Spinal cord (tissue), 10 donors: Measurements from ENCODE around the gene SIGLEC6. TPM values are rescaled to one million over a fixed set of nuclear protein-coding genes. Genes with fewer than 3 reads are reported as not detected.

Experiments
- DNase-seq, 6 donors: peaks; one replicate each; pipeline versions ENCODE4 v3.0.0 to v3.0.0-alpha.2; 2013 to 2015; ENCODE audit warnings: low spot score in 6 of 6, low read depth in 4 of 6
- H3K27ac ChIP-seq: one replicate; pipeline ENCODE4 v1.5.1; 2013; ENCODE audit warnings: low read depth, low read length, control low read depth
- H3K27me3 ChIP-seq: one replicate; pipeline ENCODE4 v1.6.1; 2013; ENCODE audit warnings: low read length; ENCODE audit not compliant: control insufficient read depth, insufficient read depth
- H3K36me3 ChIP-seq: one replicate; pipeline ENCODE4 v1.6.1; 2013; ENCODE audit warnings: low read length; ENCODE audit not compliant: control insufficient read depth, insufficient read depth
- H3K4me1 ChIP-seq: one replicate; pipeline ENCODE4 v1.6.1; 2013; ENCODE audit warnings: low read length; ENCODE audit not compliant: control insufficient read depth, insufficient read depth
- H3K4me3 ChIP-seq: one replicate; pipeline ENCODE4 v1.5.1; 2013; ENCODE audit warnings: low read depth, low read length, control low read depth
- H3K9me3 ChIP-seq: one replicate; pipeline ENCODE4 v1.6.1; 2013; ENCODE audit warnings: low read length; ENCODE audit not compliant: control insufficient read depth, insufficient read depth
- WGBS: methylation state at CpG from one replicate; pipeline ENCODE4 v1.1.5; 2013; ENCODE audit warnings: missing lambda C conversion rate; ENCODE audit not compliant: insufficient coverage; 5-methylcytosine and 5-hydroxymethylcytosine counted together
- polyA plus RNA-seq, 2 donors: library from polyadenylated mRNA; unstranded; fragments of 120-200 nt; gene quantifications; one replicate each; pipeline ENCODE4 v1.2.1, GENCODE V29; 2013; ENCODE audit not compliant: insufficient read length in 2 of 2
- total RNA-seq, 2 donors: library from RNA; depleted of rRNA in 1 of 2; stranded (reverse); fragments of 120-200 nt in 1 of 2; fragments of >200 nt in 1 of 2; gene quantifications; one replicate each; pipeline versions ENCODE4 v1.2.3 to v1.2.4, GENCODE V29; 2013 to 2014
- donor health status: healthy.

The SIGLEC6 gene
- total and polyA plus RNA-seq, 4 donors: 0.11 TPM; not detected in 3

DNA sequence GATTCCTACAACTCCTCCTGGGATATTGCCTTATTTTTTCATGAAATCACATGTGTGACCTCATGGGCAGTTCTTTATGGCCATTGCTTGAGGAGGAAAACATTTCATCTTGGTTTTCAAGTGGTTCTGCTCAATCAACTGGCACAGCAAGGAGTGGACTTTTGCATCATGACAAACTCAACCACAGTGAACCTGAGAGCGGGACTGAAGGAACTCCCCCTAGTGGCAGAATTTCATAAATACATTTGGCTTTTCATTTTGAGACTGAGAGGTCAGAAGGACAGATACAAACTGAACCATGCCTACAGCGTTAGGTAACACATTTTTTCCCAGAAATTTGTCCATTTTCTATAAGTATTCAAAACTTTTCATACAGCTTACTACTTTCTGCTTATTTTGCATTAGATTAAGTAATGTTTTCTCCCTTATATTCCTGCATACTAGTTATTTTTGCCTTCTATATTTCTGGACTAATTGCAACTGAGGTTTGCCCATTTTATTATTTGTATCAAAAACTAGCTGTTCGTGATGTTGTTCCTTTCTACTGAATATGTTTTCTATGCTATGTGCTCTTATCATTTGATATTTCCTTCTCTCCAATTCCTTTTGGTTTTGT is 16.5 kb downstream of the SIGLEC6 start:
- no CpG with 5 or more reads among the region's 3 CpGs for WGBS
- Histone ChIP-seq H3K9me3 (no peaks in the 10 kb centered on the region), H3K27ac (no peak overlapping the region), H3K36me3 (no peaks in the 10 kb centered on the region), H3K4me1 (no peaks in the 10 kb centered on the region), H3K27me3 (peaks cover 11% of the 10 kb centered on the region), H3K4me3 (no peak overlapping the region)
- peak in 5 of 6 donors; percentile 11 to 79 (median 19) for DNase-seq

- peaks cover 11% of the 10 kb centered on the region for H3K27me3 ChIP-seq
- 50% methylated on average over 2 of the region's 2 CpGs for WGBS
Measured at GRCh38 chr19:51513968-51514367, 17.5 kb downstream of the SIGLEC6 start.

DNA sequence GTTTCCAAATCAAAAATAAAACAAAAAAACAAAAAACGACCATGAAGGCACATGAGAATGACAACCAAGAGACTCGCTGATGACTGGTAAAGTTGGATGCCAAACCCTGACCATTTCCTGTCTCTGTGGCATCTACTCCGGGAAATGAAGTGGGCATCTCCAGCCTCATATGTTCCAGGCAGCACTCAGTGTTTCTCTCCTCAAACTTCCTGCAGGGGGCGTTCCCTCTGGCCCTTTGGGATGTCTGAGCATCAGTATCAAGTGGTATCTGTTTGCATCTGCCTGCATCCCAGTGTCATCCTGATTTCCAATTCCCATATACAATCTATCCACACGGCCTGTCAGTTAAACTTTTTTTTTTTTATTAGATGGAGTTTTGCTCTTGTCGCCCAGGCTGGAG is 20.1 kb downstream of the SIGLEC6 start:
- peak in 1 of 6 donors; percentile 3 for DNase-seq
- WGBS: 6% methylated on average over 4 of the region's 6 CpGs
- peaks cover 11% of the 10 kb centered on the region for H3K27me3 ChIP-seq
- no peaks in the 10 kb centered on the region for H3K4me1 ChIP-seq
- no peaks in the 10 kb centered on the region for H3K36me3 ChIP-seq
- no peak overlapping the region for H3K4me3 ChIP-seq
- no peaks in the 10 kb centered on the region for H3K9me3 ChIP-seq
- H3K27ac ChIP-seq: no peak overlapping the region

More at GRCh38 chr19:51513968-51514367, 17.5 kb downstream of the SIGLEC6 start:
- Histone ChIP-seq H3K36me3 (no peaks in the 10 kb centered on the region), H3K4me1 (no peaks in the 10 kb centered on the region), H3K9me3 (no peaks in the 10 kb centered on the region), H3K4me3 (no peak overlapping the region), H3K27ac (no peak overlapping the region)
- DNase-seq: no peak

GRCh38 chr19:51509823-51510660 is 21.4 kb downstream of the SIGLEC6 start:
- Histone ChIP-seq H3K36me3 (no peaks in the 10 kb centered on the region), H3K27me3 (peaks cover 11% of the 10 kb centered on the region), H3K27ac (no peak overlapping the region), H3K4me3 (no peak overlapping the region), H3K4me1 (no peaks in the 10 kb centered on the region), H3K9me3 (no peaks in the 10 kb centered on the region)
- WGBS: 76% methylated on average over 3 of the region's 7 CpGs
- no peak for DNase-seq

- H3K27ac ChIP-seq: no peak overlapping the region
Measured at GRCh38 chr19:51508059-51508733, 23.3 kb downstream of the SIGLEC6 start.

DNA sequence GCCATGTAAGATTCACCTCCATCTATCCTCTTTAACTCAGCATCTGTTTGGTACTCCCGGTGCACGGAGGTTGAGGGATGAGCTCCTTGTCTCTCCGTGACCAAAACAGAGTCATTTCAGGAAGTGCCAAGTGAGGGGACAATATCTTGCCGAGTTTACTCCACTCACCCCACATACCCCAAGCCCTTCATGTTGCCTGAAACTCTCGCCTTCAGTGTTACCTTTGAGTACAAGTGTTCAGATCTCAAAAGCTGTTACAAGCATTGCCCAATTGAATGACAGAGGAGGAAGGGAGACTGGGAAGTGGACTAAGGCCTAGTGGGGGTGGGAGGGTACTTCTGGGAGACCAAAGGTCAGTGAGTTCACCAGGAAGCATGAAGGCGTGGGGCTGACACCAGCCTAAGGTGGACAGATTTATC is 23.8 kb downstream of the SIGLEC6 start:
- Histone ChIP-seq H3K27ac (no peak overlapping the region), H3K4me3 (no peak overlapping the region), H3K4me1 (no peaks in the 10 kb centered on the region), H3K9me3 (no peaks in the 10 kb centered on the region), H3K27me3 (peaks cover 11% of the 10 kb centered on the region), H3K36me3 (no peaks in the 10 kb centered on the region)
- WGBS: 60% methylated on average over 1 of the region's 6 CpGs
- no peak for DNase-seq

More at GRCh38 chr19:51508059-51508733, 23.3 kb downstream of the SIGLEC6 start:
- H3K4me1 ChIP-seq: no peaks in the 10 kb centered on the region
- DNase-seq: no peak
- H3K9me3 ChIP-seq: no peaks in the 10 kb centered on the region
- no peaks in the 10 kb centered on the region for H3K36me3 ChIP-seq
- WGBS: 25% methylated on average over 2 of the region's 3 CpGs
- no peak overlapping the region for H3K4me3 ChIP-seq
- peaks cover 11% of the 10 kb centered on the region for H3K27me3 ChIP-seq

DNA sequence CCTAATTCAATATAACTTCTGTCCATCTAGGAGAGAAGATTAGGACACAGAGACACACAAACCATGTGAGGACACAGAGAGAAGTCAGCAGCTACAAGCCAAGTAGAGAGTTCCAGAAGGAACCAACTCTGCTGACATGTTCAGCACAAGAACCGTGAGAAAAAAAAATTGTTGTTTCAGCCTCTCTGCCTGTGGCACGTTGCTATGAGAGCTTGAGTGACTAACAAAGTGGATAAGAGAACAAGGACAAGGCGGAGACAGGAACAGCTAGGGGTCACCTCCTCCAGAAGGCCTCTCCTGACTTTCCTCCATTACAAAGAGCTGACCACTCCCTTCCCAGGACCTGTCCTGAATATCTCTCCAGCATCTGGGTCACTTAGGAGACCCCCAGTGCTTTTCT is 24.3 kb downstream of the SIGLEC6 start:
- DNase-seq: no peak
- Histone ChIP-seq H3K27ac (no peak overlapping the region), H3K36me3 (no peaks in the 10 kb centered on the region), H3K4me3 (no peak overlapping the region), H3K9me3 (no peaks in the 10 kb centered on the region), H3K27me3 (peaks cover 11% of the 10 kb centered on the region), H3K4me1 (no peaks in the 10 kb centered on the region)
- WGBS: 41% methylated on average over 3 of the region's 3 CpGs

DNA sequence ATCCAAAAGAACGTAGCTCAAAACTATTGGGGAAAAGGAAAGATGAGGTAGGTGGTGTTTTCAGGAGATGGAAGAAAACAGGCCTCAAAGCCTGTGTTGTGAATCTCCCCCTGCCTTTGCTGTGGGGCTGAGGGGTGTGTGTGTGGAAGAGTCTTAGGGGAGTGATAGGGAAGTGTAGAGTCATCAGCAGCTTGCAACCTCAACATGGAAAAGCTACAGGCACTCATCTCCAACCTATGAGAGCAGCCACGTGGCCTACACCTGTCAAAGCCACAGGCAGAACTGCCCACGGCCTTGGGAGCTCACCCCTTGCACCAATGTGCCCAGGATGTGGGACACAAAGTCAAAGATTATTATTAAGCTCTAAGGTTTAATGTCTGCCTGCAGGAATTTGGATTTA is 25.6 kb downstream of the SIGLEC6 start:
- H3K4me1 ChIP-seq: no peaks in the 10 kb centered on the region
- no peaks in the 10 kb centered on the region for H3K36me3 ChIP-seq
- H3K9me3 ChIP-seq: no peaks in the 10 kb centered on the region
- 40% methylated on average over 1 of the region's 3 CpGs for WGBS
- DNase-seq: no peak
- H3K27ac ChIP-seq: no peak overlapping the region
- peaks cover 7% of the 10 kb centered on the region for H3K27me3 ChIP-seq
- no peak overlapping the region for H3K4me3 ChIP-seq

DNA sequence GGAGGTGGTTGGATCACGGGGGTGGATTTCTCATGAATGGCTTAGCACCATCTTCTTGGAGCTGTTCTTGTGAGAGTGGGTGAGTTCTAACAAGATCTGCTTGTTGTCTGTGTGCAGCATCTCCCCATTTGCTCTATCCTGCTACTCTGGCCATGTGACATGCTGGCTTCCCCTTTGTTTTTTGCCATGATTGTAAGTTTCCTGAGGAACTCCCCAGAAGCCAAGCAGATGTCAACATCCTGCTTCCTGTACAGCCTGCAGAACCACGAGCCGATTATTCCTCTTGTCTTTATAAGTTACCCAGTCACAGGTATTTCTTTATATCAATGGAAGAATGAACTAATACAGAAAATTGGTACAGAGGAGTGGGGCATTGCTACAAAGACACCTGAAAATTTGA is 27.6 kb downstream of the SIGLEC6 start:
- Histone ChIP-seq H3K27me3 (no peaks in the 10 kb centered on the region), H3K9me3 (no peaks in the 10 kb centered on the region), H3K27ac (no peak overlapping the region), H3K4me1 (no peaks in the 10 kb centered on the region), H3K4me3 (no peak overlapping the region), H3K36me3 (no peaks in the 10 kb centered on the region)
- no peak for DNase-seq
- 85% methylated on average over 1 of the region's 3 CpGs for WGBS
